Chondrocyte (in vitro differentiated cells): ENCODE measurements around the gene SSNA1. TPM values are rescaled to one million over a fixed set of nuclear protein-coding genes. Genes with fewer than 3 reads are reported as not detected.

Experiments
- DNase-seq: peaks from one replicate; pipeline ENCODE4 v3.0.0; 2021; ENCODE audit warnings: mixed read lengths, low spot score
- H3K27ac Mint-ChIP-seq: one replicate; pipeline ENCODE4 v1.8.0; 2021; ENCODE audit warnings: mild to moderate bottlenecking, moderate library complexity, mixed read lengths; ENCODE audit not compliant: unreplicated experiment
- H3K27me3 Mint-ChIP-seq: 2 replicates; pipeline ENCODE4 v1.8.0; 2021; ENCODE audit warnings: low read depth, mixed read lengths
- H3K36me3 Mint-ChIP-seq: 2 replicates; pipeline ENCODE4 v1.8.0; 2021; ENCODE audit warnings: low read depth, mixed read lengths
- H3K4me1 Mint-ChIP-seq: 2 replicates; pipeline ENCODE4 v1.8.0; 2021; ENCODE audit warnings: low read depth, mild to moderate bottlenecking, mixed read lengths
- H3K4me3 Mint-ChIP-seq: one replicate; pipeline ENCODE4 v1.8.0; 2021; ENCODE audit warnings: mild to moderate bottlenecking, moderate library complexity, mixed read lengths; ENCODE audit not compliant: unreplicated experiment
- H3K9me3 Mint-ChIP-seq: 2 replicates; pipeline ENCODE4 v1.8.0; 2021; ENCODE audit warnings: low read depth, mixed read lengths
- CTCF ChIP-seq: fragments of 200-600 bp; sonication (generic); IDR thresholded peaks from 2 replicates; pipeline ENCODE4 v1.5.0; 2021; ENCODE audit warnings: antibody characterized with exemption, mild to moderate bottlenecking, moderate library complexity
- total RNA-seq: library from RNA; stranded (reverse); gene quantifications from 3 replicates; pipeline ENCODE4 v1.2.1, GENCODE V29; 2021

The SSNA1 gene
- total RNA-seq, 1 donor from 2014 or later = 55.5 TPM

- TF ChIP-seq CTCF = no peak
- Mint-ChIP-seq H3K27ac (no peak overlapping the region), H3K36me3 (no peaks in the 10 kb centered on the region), H3K4me3 (no peak overlapping the region), H3K27me3 (peaks cover 2% of the 10 kb centered on the region), H3K4me1 (peaks cover 6% of the 10 kb centered on the region), H3K9me3 (no peaks in the 10 kb centered on the region)
- no peak for DNase-seq
Observed at GRCh38 chr9:137228968-137229896, 40.8 kb downstream of the SSNA1 start.

GRCh38 chr9:137229903-137230704, 41.6 kb downstream of the SSNA1 start:
- peaks cover 6% of the 10 kb centered on the region for H3K4me1 Mint-ChIP-seq
- no peak for TF ChIP-seq CTCF
- no peaks in the 10 kb centered on the region for H3K9me3 Mint-ChIP-seq
- H3K27me3 Mint-ChIP-seq = peaks cover 2% of the 10 kb centered on the region
- H3K36me3 Mint-ChIP-seq = no peaks in the 10 kb centered on the region
- DNase-seq = no peak
- H3K27ac Mint-ChIP-seq = no peak overlapping the region
- H3K4me3 Mint-ChIP-seq = no peak overlapping the region

GRCh38 chr9:137230705-137231371, 42.4 kb downstream of the SSNA1 start, which contains the start of gene SLC34A3:
TSS of gene SLC34A3 (plus strand) at chr9:137230901. CDS start at chr9:137231703, 802 bp downstream.
- Mint-ChIP-seq H3K9me3 (no peaks in the 10 kb centered on the region), H3K4me1 (peaks cover 6% of the 10 kb centered on the region), H3K27me3 (peaks cover 2% of the 10 kb centered on the region), H3K27ac (no peak within 1 kb of the TSS), H3K4me3 (no peak within 1 kb of the TSS), H3K36me3 (no peaks in the 10 kb centered on the region)
- DNase-seq = no peak
- TF ChIP-seq CTCF = no peak

- peaks cover 6% of the 10 kb centered on the region for H3K4me1 Mint-ChIP-seq
- DNase-seq = no peak
- H3K27me3 Mint-ChIP-seq = peaks cover 2% of the 10 kb centered on the region
- no peak overlapping the region for H3K4me3 Mint-ChIP-seq
- H3K27ac Mint-ChIP-seq = no peak overlapping the region
- no peaks in the 10 kb centered on the region for H3K36me3 Mint-ChIP-seq
- no peak for TF ChIP-seq CTCF
- no peaks in the 10 kb centered on the region for H3K9me3 Mint-ChIP-seq
Observed at GRCh38 chr9:137231372-137232039, 43.0 kb downstream of the SSNA1 start.
